ENCODE measurements around the gene ACTR1A. TPM values are rescaled to one million over a fixed set of nuclear protein-coding genes. Genes with fewer than 3 reads are reported as not detected.
A peak's percentile ranks its signal among the peaks of the same experiment; 100 is the strongest.

ACTR1A gene
- total RNA-seq, 1 experiment from 2014 or later, result 93.6 TPM

DNA sequence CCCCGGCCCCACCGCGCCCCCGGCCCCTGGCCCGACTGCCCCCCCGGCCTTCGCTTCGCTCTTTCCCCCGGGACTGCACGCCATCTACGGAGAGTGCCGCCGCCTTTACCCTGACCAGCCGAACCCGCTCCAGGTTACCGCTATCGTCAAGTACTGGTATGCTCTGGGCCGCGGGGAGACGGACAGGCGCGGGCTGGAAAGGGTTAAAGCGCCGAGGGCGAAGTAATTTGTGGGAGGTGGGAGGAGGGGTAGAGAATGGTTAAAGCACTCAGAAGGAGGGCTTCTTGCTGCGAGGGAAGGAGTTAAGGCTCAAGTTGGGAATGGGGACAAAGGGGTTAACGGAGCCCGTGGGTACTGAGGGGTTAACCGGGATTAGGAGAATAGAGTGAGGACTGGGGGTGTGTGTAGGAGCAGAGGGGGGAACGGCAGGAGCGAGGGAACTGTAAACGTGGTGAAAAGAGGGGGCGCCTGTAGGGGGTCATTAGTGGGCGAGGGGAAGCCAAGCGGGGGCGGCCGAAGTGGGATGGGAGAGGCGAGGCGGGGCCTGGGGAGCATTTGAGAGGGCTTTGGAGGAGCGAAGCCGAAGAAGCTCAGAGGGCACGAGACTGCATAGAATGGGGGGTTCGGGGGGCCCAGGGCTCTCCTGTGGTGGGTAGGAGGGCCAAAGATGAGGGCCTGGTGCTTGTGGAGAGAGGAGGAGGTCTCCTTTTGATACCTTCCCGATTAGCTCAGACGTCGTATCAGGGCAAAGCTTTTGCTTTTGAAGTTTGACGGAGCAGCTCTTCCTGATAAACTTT lies 1.9 kb upstream of the ACTR1A start:
- peak overlapping the region; percentile 41; the same call in 1 of the 2 replicates for H3K27ac Mint-ChIP-seq
- peaks cover 12% of the 10 kb centered on the region for H3K27me3 Mint-ChIP-seq (ENCODE audit: low read depth)
- POLR2A ChIA-PET, result interaction anchor here (0.6 to 1.7 kb wide), 5 partner anchors 54 to 902 kb away, joined by 3 to 7 read pairs (median 3); partner anchors contain the start of genes ARL3 and CUEDC2
- peak overlapping the region; percentile 95 for H3K4me3 Mint-ChIP-seq
- peak; percentile 0; the same call in 1 of the 2 replicates for ATAC-seq
- peak; percentile 76 for DNase-seq (ENCODE audit: low spot score)
- peaks cover 8% of the 10 kb centered on the region; the same call in 1 of the 2 replicates for H3K4me1 Mint-ChIP-seq
- H3K36me3 Mint-ChIP-seq, result peaks cover 8% of the 10 kb centered on the region; the same call in 1 of the 2 replicates
- no peaks in the 10 kb centered on the region for H3K9me3 Mint-ChIP-seq
- CTCF ChIA-PET, result interaction anchor here (0.5 to 3.6 kb wide), 40 partner anchors 9 to 882 kb away, joined by 3 to 163 read pairs (median 4); partner anchors contain the start of genes ARL3, C10orf95, CUEDC2 and FBXL15
- TF ChIP-seq ZNF416 (CRISPR knock-in tag; IDR thresholded peaks at IDR 0.05) (no peak), NFYB (CRISPR knock-in tag; conservative IDR thresholded peaks at IDR 0.05; ENCODE audit: low read depth) (no peak), ZNF396 (CRISPR knock-in tag; IDR thresholded peaks at IDR 0.05; ENCODE audit: borderline replicate concordance) (no peak), SOX15 (CRISPR knock-in tag; IDR thresholded peaks at IDR 0.05) (no peak), ZNF232 (CRISPR knock-in tag; IDR thresholded peaks at IDR 0.05) (no peak), ESRRA (CRISPR knock-in tag; IDR thresholded peaks at IDR 0.05; ENCODE audit: borderline replicate concordance) (no peak), PRRX2 (CRISPR knock-in tag; IDR thresholded peaks at IDR 0.05) (no peak), MXD4 (CRISPR knock-in tag; IDR thresholded peaks at IDR 0.05; ENCODE audit: borderline replicate concordance) (no peak), E2F4 (CRISPR knock-in tag; IDR thresholded peaks at IDR 0.05; ENCODE audit: borderline replicate concordance, low read depth) (no peak), CREB1 (CRISPR knock-in tag; IDR thresholded peaks at IDR 0.05) (no peak), ATF2 (CRISPR knock-in tag; IDR thresholded peaks at IDR 0.05; ENCODE audit: borderline replicate concordance, low read depth) (no peak), JUN (CRISPR knock-in tag; IDR thresholded peaks at IDR 0.05) (no peak), OVOL2 (CRISPR knock-in tag; IDR thresholded peaks at IDR 0.05; ENCODE audit: borderline replicate concordance) (no peak), ARID4B (CRISPR knock-in tag; IDR thresholded peaks at IDR 0.05; ENCODE audit: borderline replicate concordance) (peak; percentile 45; the same call in 1 of the 2 replicates), ZNF671 (CRISPR knock-in tag; IDR thresholded peaks at IDR 0.05) (no peak), NFATC4 (CRISPR knock-in tag; IDR thresholded peaks at IDR 0.05) (no peak), E2F5 (CRISPR knock-in tag; IDR thresholded peaks at IDR 0.05) (no peak), ZNF263 (CRISPR knock-in tag; IDR thresholded peaks at IDR 0.05; ENCODE audit: low read depth) (no peak), ZNF121 (CRISPR knock-in tag; IDR thresholded peaks at IDR 0.05) (no peak)
- TF ChIP-seq, protein P1, sequence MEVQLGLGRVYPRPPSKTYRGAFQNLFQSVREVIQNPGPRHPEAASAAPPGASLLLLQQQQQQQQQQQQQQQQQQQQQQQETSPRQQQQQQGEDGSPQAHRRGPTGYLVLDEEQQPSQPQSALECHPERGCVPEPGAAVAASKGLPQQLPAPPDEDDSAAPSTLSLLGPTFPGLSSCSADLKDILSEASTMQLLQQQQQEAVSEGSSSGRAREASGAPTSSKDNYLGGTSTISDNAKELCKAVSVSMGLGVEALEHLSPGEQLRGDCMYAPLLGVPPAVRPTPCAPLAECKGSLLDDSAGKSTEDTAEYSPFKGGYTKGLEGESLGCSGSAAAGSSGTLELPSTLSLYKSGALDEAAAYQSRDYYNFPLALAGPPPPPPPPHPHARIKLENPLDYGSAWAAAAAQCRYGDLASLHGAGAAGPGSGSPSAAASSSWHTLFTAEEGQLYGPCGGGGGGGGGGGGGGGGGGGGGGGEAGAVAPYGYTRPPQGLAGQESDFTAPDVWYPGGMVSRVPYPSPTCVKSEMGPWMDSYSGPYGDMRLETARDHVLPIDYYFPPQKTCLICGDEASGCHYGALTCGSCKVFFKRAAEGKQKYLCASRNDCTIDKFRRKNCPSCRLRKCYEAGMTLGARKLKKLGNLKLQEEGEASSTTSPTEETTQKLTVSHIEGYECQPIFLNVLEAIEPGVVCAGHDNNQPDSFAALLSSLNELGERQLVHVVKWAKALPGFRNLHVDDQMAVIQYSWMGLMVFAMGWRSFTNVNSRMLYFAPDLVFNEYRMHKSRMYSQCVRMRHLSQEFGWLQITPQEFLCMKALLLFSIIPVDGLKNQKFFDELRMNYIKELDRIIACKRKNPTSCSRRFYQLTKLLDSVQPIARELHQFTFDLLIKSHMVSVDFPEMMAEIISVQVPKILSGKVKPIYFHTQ (CRISPR knock-in tag; IDR thresholded peaks at IDR 0.05), result no peak
- TF ChIP-seq, protein P2, sequence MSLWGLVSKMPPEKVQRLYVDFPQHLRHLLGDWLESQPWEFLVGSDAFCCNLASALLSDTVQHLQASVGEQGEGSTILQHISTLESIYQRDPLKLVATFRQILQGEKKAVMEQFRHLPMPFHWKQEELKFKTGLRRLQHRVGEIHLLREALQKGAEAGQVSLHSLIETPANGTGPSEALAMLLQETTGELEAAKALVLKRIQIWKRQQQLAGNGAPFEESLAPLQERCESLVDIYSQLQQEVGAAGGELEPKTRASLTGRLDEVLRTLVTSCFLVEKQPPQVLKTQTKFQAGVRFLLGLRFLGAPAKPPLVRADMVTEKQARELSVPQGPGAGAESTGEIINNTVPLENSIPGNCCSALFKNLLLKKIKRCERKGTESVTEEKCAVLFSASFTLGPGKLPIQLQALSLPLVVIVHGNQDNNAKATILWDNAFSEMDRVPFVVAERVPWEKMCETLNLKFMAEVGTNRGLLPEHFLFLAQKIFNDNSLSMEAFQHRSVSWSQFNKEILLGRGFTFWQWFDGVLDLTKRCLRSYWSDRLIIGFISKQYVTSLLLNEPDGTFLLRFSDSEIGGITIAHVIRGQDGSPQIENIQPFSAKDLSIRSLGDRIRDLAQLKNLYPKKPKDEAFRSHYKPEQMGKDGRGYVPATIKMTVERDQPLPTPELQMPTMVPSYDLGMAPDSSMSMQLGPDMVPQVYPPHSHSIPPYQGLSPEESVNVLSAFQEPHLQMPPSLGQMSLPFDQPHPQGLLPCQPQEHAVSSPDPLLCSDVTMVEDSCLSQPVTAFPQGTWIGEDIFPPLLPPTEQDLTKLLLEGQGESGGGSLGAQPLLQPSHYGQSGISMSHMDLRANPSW (CRISPR knock-in tag; conservative IDR thresholded peaks at IDR 0.05; ENCODE audit: low read depth), result no peak
